Activated T-cell treated with anti-CD3 and anti-CD28 coated beads for 1 hour (primary cell): ENCODE data around the gene SLC5A3.

Source experiments
- DNase-seq: peaks from one replicate; pipeline ENCODE4 v3.0.0-alpha.2; 2020; ENCODE audit warnings: low read depth

The SLC5A3 gene

GRCh38 chr21:34100337-34100736, 27.0 kb downstream of the SLC5A3 start:
- DNase-seq: no peak

GRCh38 chr21:34100790-34101189, 27.4 kb downstream of the SLC5A3 start:
- DNase-seq: no peak

- no peak for DNase-seq
These were observed 32.7 kb downstream of the SLC5A3 start for GRCh38 chr21:34105947-34106541.

- no peak for DNase-seq
These were observed 34.2 kb downstream of the SLC5A3 start for GRCh38 chr21:34107606-34108005.

GRCh38 chr21:34109075-34109474, 35.7 kb downstream of the SLC5A3 start:
- no peak for DNase-seq

- no peak for DNase-seq
These were observed 37.3 kb downstream of the SLC5A3 start for GRCh38 chr21:34110594-34111202.

- DNase-seq: no peak
These were observed 39.1 kb downstream of the SLC5A3 start for GRCh38 chr21:34112316-34113033.

GRCh38 chr21:34113842-34114241, 40.5 kb downstream of the SLC5A3 start:
- no peak for DNase-seq

- no peak for DNase-seq
These were observed 41.8 kb downstream of the SLC5A3 start for GRCh38 chr21:34115160-34115559.

- DNase-seq: no peak
These were observed 43.2 kb downstream of the SLC5A3 start for GRCh38 chr21:34116569-34116968.

GRCh38 chr21:34120867-34121266, 47.5 kb downstream of the SLC5A3 start:
- DNase-seq: no peak

- DNase-seq: no peak
These were observed 48.7 kb downstream of the SLC5A3 start for GRCh38 chr21:34122047-34122446.
